ENCODE data around the gene C1orf159.

Gene C1orf159

DNA sequence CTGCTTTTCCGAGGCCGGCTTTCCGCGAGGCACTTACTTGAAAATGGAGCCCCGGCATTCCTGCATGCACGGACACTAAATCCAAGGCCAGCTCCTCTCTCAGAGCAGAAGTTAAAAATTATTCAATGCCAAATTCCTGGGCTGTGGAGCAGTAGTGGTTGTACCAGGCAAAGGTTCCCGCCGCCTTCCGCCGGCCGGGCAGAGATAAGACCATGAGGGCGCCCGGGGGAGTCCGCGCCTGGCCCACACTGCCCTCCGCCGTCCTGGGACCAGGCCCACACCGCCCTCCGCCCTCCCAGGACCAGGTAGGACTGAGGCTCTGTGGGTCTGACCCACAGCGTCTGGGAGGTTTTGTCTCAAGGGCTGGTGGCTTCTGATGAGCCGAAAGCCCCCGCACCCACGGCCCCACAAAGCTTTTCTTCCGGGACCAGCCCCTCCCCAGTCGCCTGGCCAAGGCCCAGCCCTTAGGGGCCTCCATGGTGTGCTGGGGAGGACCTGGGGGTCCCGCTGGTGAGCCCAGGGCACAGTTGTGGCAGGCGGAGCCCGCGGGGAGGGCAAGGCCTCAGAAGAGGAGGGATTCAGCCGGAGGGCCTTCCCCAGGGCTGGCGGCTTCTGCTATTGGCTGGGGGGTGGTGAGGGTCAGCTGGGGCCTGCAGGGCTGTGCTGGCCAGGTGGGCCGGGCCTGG, 12.7 kb upstream of the C1orf159 start:
- TF ChIP-seq GATA2 (IDR thresholded peaks at IDR 0.05; ENCODE audit: low read depth, low read length), result no peak
- no peak for TF ChIP-seq GATA3 (IDR thresholded peaks at IDR 0.05; ENCODE audit: low read depth, low read length)

DNA sequence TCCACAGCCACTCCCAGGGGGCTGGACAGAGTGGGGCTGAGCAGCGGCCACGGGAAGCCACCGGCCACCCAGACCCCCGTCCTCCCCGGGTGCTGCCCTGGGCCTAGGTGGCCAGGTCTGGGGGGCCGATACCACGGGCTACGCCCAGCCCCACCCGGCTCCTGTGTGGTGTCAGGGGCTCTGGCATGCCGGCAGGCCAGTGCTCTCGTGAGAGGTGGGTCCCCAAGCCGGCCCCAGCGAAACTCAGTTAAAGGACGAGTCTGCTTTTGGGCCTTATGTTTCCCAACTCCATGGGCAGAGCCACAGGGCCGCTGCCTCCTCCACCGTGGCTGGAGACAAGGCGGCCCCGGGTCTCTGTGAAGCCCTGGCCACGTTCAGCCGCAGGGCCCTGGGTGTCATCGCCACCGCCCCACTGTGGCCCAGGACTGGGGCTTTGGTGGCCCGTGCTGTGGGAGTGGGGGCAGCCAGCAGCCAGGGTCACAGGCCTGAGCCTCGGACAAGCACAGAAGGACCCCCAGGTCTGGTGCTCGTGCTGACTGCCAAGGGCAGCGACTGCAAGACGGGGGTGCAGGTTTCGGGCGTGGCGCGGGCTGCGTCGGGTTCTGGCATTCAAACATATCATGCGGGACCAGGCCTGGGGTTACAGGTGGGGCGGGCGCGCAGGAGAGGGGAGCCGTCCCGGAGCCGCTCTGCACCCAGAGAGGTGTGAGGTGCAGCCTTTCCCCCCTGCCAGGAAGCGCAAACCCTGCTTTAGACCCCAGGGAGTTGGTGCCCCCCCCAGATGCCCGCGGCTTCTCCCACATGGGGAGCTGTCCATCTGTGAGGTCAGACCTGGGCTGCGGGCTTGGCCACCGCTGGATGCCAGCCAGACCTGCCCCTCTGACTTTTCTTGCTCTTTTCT, 11.9 kb upstream of the C1orf159 start:
- TF ChIP-seq GATA3 (IDR thresholded peaks at IDR 0.05; ENCODE audit: low read depth, low read length) (no peak), GATA2 (IDR thresholded peaks at IDR 0.05; ENCODE audit: low read depth, low read length) (no peak)

DNA sequence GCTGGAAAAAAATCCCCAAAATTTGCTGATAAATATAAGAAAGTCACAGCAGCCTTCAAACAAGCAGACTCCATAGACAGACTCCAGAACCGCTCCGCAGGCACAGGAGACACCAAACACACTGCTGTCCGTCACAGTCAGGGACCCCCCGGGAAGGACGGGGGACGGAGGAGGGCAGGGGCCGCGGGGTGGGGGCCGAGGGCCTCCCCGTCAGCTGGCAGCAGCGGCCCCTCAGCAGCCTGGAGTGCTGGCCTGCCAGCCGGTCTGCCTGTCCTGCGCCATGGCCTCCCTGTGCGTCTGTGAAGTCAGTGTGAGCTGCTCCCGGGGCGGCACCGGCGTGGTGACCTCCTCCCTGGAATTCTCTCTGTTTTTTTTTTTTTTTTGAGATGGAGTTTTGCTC, 10.1 kb upstream of the C1orf159 start:
- no peak for TF ChIP-seq GATA2 (IDR thresholded peaks at IDR 0.05; ENCODE audit: low read depth, low read length)
- TF ChIP-seq GATA3 (IDR thresholded peaks at IDR 0.05; ENCODE audit: low read depth, low read length), result no peak

DNA sequence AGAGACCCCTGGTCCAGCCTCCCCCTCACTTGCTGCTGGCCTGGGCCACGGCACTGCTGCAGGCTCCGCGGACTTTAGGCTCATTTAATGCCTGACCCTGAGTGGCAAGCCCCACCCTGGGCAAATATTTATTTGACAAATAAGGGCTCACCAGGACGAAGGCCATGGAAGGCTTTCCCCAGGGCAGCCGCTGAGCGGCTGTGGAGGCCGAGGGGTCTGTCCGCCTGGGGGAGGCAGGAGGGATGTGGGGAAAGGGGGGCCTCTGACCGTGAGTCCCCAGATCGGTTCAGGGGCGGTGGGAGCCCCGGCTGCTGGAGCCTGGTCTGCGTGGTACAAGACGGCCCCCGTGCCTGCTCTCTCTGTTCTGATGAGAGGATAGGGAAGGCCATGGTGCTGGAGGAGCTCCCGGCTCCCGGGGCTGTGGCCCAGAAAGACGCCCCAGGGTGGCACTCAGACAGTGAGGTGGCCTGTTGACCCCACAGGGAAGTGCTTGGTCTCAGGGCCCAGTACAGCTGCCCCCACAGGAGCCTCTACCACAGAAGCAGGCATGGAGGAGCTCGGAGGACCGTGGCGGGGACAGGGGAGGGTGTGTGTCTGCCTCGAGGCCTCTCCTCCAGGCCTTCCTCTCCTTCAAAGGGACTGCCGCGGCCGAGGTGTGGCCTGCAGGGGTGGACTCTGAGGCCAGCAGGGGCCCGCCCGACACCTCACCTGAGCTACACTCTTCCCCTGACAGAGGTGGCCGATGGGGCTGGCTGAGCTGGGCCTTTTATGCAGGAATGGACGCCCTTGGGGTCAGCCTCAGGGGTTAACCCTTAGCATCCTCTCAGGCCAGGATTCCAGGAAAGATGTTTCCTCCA, 9.1 kb upstream of the C1orf159 start:
- no peak for TF ChIP-seq GATA3 (IDR thresholded peaks at IDR 0.05; ENCODE audit: low read depth, low read length)
- no peak for TF ChIP-seq GATA2 (IDR thresholded peaks at IDR 0.05; ENCODE audit: low read depth, low read length)

DNA sequence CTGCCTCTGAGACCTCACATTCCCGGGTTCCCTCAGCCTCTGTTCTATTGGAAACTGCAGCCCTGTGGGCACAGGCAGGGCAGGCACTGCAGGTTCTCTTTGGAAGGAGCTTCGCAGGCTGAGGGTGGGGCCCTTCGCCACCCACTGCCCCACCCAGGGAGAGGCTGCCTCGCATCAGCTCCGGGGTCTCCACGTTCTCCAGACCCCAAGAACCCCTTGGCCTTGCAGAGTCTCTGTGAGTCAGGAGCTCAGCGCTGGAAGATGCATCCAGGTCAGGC, 8.6 kb upstream of the C1orf159 start:
- TF ChIP-seq GATA2 (IDR thresholded peaks at IDR 0.05; ENCODE audit: low read depth, low read length), result no peak
- no peak for TF ChIP-seq GATA3 (IDR thresholded peaks at IDR 0.05; ENCODE audit: low read depth, low read length)

DNA sequence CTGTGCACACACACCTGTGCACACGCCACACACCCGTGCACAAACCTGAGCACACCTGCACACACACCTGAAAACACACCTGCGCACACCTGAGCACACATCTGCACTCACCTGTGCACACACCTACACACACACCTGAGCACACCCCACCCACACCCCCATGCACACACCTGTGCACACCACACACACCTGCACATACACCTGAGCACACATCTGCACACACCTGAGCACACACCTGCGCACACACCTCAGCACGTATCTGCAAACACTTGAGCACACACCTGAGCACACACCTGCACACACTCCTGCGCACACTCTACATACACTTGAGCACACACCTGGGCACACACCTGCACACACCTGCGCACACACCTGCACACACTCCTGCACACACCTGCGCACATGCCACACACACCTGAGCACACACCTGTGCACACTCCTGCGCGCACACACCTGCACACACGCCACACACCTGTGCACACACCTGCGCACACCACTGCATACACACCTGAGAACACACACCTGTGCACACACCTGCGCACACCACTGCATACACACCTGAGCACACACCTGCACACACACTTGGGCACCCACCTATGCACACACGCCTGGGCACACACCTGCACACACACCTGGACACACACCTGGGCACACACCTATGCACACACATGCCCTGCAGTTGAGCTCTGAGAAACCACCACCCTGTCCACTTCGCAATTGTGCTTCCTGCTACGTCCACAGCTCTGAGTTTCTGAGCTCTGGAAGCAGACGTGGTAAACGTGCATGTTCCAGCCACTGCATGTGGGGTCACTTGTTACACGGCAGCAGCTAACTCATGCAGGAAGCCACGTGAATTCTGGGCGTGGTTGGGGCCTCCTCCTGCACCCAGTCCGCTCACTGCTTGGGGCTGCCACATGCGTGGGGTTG, 8.0 kb upstream of the C1orf159 start:
- no peak for TF ChIP-seq GATA3 (IDR thresholded peaks at IDR 0.05; ENCODE audit: low read depth, low read length)
- no peak for TF ChIP-seq GATA2 (IDR thresholded peaks at IDR 0.05; ENCODE audit: low read depth, low read length)

DNA sequence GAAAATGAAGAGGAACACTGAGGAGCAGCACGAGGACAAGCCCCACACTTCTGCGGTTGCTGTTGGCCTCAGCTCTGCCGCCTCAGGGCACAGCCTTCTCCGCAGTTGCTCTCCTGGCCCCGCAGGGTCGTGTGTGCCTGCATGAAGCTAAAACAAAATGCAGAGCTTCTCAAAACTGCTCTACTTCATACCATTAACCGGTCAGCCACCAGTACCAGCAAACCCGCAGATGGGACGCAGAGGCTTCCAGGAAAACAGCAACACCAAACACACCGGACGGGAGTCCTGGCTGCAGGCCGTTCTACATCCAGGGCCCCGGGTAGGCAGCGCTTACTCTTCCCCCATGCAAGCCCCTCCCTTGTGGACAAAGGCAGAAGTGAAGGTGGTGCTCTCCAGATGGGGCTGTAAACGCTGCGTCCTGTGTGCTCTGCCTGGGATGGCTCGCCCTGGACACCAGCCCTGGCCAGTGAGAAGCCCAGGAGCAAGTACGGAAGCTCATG, 7.1 kb upstream of the C1orf159 start:
- TF ChIP-seq GATA2 (IDR thresholded peaks at IDR 0.05; ENCODE audit: low read depth, low read length) (no peak), GATA3 (IDR thresholded peaks at IDR 0.05; ENCODE audit: low read depth, low read length) (no peak)

DNA sequence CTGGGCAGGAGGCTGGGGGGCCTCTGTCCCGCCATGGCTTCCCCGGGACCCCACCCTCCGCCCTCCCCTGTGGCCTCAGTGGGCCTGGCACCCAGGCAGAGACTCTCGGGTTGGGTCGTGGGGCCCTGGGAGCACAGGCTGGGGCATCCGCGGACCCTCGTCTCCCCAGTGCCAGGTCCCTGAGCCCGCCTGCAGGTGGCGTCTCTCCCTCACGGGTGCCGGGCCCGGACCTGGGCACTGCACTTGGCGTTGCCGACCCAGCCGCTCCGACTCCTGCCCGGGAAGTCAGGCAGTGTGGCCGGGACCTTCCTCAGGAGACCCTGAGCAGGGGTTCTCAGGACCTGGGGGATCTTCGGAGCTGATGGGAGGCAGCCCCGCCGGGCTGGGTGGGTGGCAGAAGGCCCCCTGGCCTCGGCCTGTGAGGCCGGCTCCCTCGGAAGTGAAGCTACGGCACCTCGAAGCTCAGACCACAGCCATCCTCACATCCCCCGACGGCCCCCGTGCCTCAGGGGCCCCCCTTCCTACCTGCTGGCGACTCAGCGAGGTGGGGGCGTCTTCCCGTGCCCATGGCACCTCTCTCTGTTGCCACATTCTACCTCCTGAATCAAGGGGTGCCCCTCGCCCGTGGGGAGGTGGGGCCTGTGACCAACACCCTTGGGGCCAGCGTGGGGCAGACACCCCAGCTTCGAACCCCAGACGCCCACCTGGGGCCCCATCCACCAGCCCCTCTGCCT, 6.4 kb upstream of the C1orf159 start:
- no peak for TF ChIP-seq GATA3 (IDR thresholded peaks at IDR 0.05; ENCODE audit: low read depth, low read length)
- no peak for TF ChIP-seq GATA2 (IDR thresholded peaks at IDR 0.05; ENCODE audit: low read depth, low read length)

DNA sequence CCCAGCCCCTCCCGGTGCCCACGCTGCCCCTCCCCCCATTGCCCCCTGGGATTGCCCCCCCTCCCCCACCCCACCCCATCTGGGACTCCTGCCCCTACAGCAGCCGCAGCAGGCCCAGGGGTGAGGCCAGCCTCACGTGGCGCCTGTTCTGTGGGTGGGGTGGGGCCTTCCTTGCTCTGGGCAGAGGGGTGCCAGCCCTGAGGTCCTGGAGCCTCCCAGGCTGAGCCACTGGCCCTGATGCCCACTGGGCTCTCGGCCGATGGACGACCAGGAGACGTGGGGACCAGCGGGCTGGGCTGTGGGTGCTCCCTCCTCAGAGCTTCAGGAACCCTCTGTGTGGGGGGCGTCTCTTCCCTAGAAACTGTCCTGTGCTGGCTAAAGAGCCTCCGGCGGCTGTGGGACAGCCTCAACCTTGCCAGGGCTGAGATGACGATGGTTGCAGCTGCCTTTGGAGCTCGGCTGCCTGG, 5.8 kb upstream of the C1orf159 start:
- no peak for TF ChIP-seq GATA3 (IDR thresholded peaks at IDR 0.05; ENCODE audit: low read depth, low read length)

DNA sequence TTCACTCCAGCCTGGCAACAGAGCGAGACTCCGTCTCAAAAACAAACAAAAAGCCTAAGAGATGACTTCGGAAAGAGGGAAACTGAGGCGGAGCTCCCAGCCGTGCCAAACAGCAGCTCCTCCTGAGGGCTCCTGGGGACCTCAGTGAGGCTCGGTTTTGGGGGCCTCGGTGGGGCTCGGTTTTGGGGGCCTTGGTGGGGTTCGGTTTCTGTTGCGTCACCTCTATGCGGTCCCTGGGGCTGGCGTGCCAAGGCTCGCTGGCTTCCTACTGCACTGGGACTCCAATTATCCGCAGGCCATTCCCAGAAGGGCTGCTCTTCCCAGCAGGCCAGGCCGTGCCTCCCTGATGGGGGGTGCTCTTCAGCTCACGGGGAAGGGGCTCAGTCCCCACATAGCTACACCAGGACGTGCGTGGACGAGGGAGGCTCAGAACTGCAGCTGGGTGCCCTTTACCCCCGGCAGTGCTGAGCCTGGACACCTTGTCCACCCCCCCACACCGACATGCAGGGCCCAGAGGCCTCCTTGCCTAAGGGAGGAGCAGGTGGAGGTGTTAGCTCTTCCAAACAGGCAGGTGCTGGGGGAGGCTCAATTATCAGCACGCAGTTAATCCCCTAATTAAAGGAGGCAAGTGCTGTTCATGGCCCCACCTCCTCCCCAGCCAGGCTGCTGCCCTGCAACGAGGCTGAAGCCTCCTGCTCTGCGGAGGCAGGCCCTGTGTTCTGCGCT, 5.1 kb upstream of the C1orf159 start:
- TF ChIP-seq GATA2 (IDR thresholded peaks at IDR 0.05; ENCODE audit: low read depth, low read length), result no peak
- TF ChIP-seq GATA3 (IDR thresholded peaks at IDR 0.05; ENCODE audit: low read depth, low read length), result no peak

DNA sequence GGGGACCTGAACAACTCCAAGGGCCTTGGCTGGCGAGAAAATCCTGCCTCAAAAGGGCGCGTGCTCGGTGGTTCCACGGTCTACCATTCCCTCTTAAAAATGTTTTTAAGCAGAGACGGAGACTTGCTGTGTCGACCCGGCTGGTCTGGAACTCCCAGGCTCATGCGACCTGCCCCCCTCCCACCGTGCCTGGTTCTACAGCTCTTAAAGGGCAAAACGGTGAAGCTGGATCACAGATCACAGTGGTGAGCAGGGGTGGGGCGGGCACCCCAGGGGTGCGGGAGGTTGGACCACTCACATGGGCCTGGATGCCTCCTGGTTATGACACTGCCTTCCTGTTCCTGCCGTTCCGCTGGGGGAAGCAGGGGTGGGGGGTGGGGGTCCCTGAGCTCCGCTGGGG, 4.2 kb upstream of the C1orf159 start:
- TF ChIP-seq GATA2 (IDR thresholded peaks at IDR 0.05; ENCODE audit: low read depth, low read length) (no peak), GATA3 (IDR thresholded peaks at IDR 0.05; ENCODE audit: low read depth, low read length) (no peak)

DNA sequence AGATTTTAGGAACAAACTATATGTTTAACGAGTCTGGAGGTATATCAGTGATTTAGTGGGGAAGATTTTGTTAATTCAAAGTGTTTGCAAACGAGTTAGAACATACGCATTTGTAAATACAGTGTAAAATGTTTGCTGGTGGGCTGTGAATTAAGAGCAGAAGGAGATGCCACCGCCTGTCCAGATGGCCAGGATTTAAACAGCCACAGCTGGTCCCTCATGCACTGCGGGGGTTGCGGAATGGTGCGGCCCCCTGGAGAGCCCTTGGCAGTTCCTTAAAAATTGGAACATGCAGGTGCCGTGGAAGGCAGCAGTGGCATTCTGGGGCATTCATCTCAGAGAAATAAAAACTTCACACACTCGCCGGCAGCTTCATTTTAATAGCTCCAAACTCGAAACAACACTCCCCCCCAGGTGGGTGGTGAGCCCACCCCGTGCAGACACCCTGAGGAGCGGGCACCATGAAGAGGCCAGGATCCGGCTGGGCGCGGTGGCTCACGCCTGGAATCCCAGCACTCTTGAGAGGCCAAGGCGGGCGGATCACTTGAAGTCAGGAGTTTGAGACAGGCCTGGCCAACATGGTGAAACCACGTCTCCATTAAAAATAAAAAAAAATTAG, 3.5 kb upstream of the C1orf159 start:
- no peak for TF ChIP-seq GATA2 (IDR thresholded peaks at IDR 0.05; ENCODE audit: low read depth, low read length)
- no peak for TF ChIP-seq GATA3 (IDR thresholded peaks at IDR 0.05; ENCODE audit: low read depth, low read length)

Measured in SH-SY5Y (cell line).